RWPE2 (cell line): ENCODE results near the gene CES3.

ENCODE experiments used
- ATAC-seq: fragments of 200-7000 bp; cut with Tn5 transposase; 3 replicates; pipeline ENCODE4 v1.9.1; 2021; ENCODE audit warnings: low read depth
- DNase-seq: peaks from one replicate; pipeline ENCODE4 v3.0.0-alpha.2; 2020; ENCODE audit warnings: low spot score
- H3K27ac ChIP-seq: fragments of 450-650 bp; 2 replicates; pipeline ENCODE4 v1.5.1; 2017; ENCODE audit warnings: mild to moderate bottlenecking; ENCODE audit not compliant: poor library complexity, severe bottlenecking
- H3K27me3 ChIP-seq: fragments of 250-450 bp; sonication (Bioruptor Pico); 2 replicates; pipeline ENCODE4 v1.5.1; 2021; ENCODE audit warnings: mild to moderate bottlenecking, moderate library complexity; ENCODE audit not compliant: insufficient read depth, poor library complexity, severe bottlenecking
- H3K36me3 ChIP-seq: fragments of 250-450 bp; sonication (Bioruptor Pico); 2 replicates; pipeline ENCODE4 v1.5.1; 2020; ENCODE audit warnings: low read depth, mild to moderate bottlenecking, moderate library complexity
- H3K4me1 ChIP-seq: fragments of 250-450 bp; sonication (Bioruptor Pico); 2 replicates; pipeline ENCODE4 v1.5.1; 2021; ENCODE audit warnings: mild to moderate bottlenecking, moderate library complexity; ENCODE audit not compliant: insufficient read depth, poor library complexity, severe bottlenecking
- H3K4me3 ChIP-seq: fragments of 250-450 bp; sonication (Bioruptor Pico); 2 replicates; pipeline ENCODE4 v1.5.1; 2021; ENCODE audit warnings: mild to moderate bottlenecking, moderate library complexity; ENCODE audit not compliant: severe bottlenecking
- H3K9me3 ChIP-seq: fragments of 250-450 bp; sonication (Bioruptor Pico); 2 replicates; pipeline ENCODE4 v1.5.1; 2021; ENCODE audit warnings: mild to moderate bottlenecking, moderate library complexity; ENCODE audit not compliant: severe bottlenecking
- TF ChIP-seq, protein P1 (sequence below): fragments of 450-650 bp; IDR thresholded peaks from one replicate; pipeline ENCODE4 v1.5.1; 2017; ENCODE audit warnings: mild to moderate bottlenecking, moderate library complexity; ENCODE audit not compliant: poor library complexity, severe bottlenecking

Gene CES3

DNA sequence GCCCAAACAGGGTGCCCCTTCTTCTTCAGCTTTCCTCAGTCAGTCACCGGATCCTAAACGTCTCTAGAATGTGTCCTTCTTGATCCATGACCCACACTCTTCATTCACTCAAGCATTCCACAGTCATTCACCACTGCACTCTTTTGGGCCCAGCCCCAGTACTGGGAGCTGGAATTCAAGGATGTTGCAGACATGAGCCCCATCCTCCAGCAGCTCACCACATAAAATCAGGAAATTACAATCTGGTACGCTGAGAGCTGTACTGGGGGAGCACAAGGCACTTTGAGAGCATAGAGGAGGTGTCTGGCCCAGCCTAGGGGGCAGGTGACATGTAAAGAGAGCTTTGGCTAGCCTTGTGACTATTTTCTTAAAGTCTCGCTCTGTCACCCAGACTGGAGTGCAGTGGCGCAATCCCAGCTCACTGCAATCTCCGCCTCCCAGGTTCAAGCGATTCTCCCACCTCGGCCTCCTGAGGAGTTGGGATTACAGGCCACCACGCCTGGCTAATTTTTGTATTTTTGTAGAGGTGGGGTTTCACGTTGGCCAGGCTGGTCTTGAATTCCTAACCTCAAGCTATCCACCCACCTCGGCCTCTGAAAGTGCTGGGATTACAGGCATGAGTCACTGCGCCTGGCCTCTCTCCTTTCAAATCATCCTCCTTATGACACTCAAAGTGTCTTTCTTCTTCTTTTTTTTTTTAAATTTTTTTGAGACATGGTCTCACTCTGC lies 46.0 kb downstream of the CES3 start:
- Histone ChIP-seq H3K27me3 (no peaks in the 10 kb centered on the region), H3K4me1 (no peaks in the 10 kb centered on the region), H3K27ac (no peak overlapping the region), H3K4me3 (no peak overlapping the region), H3K36me3 (no peaks in the 10 kb centered on the region), H3K9me3 (no peaks in the 10 kb centered on the region)
- DNase-seq (no peak), ATAC-seq (peak; percentile 30; the same call in 1 of the 3 replicates)
- TF ChIP-seq, protein P1, sequence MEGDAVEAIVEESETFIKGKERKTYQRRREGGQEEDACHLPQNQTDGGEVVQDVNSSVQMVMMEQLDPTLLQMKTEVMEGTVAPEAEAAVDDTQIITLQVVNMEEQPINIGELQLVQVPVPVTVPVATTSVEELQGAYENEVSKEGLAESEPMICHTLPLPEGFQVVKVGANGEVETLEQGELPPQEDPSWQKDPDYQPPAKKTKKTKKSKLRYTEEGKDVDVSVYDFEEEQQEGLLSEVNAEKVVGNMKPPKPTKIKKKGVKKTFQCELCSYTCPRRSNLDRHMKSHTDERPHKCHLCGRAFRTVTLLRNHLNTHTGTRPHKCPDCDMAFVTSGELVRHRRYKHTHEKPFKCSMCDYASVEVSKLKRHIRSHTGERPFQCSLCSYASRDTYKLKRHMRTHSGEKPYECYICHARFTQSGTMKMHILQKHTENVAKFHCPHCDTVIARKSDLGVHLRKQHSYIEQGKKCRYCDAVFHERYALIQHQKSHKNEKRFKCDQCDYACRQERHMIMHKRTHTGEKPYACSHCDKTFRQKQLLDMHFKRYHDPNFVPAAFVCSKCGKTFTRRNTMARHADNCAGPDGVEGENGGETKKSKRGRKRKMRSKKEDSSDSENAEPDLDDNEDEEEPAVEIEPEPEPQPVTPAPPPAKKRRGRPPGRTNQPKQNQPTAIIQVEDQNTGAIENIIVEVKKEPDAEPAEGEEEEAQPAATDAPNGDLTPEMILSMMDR = no peak

- Histone ChIP-seq H3K36me3 (no peaks in the 10 kb centered on the region), H3K4me1 (no peaks in the 10 kb centered on the region), H3K4me3 (no peak overlapping the region), H3K27me3 (no peaks in the 10 kb centered on the region), H3K9me3 (no peaks in the 10 kb centered on the region), H3K27ac (no peak overlapping the region)
- TF ChIP-seq, protein P1 = no peak
- ATAC-seq (no peak), DNase-seq (no peak)
Measured at GRCh38 chr16:67009158-67009557, 48.1 kb downstream of the CES3 start.

- TF ChIP-seq, protein P1 = no peak
- H3K27ac ChIP-seq = no peak overlapping the region
- H3K36me3 ChIP-seq = no peaks in the 10 kb centered on the region
- H3K9me3 ChIP-seq = no peaks in the 10 kb centered on the region
- H3K4me3 ChIP-seq = no peak overlapping the region
- no peaks in the 10 kb centered on the region for H3K27me3 ChIP-seq
- no peaks in the 10 kb centered on the region for H3K4me1 ChIP-seq
- DNase-seq (no peak), ATAC-seq (no peak)
Measured at GRCh38 chr16:67011274-67011673, 50.2 kb downstream of the CES3 start.

DNA sequence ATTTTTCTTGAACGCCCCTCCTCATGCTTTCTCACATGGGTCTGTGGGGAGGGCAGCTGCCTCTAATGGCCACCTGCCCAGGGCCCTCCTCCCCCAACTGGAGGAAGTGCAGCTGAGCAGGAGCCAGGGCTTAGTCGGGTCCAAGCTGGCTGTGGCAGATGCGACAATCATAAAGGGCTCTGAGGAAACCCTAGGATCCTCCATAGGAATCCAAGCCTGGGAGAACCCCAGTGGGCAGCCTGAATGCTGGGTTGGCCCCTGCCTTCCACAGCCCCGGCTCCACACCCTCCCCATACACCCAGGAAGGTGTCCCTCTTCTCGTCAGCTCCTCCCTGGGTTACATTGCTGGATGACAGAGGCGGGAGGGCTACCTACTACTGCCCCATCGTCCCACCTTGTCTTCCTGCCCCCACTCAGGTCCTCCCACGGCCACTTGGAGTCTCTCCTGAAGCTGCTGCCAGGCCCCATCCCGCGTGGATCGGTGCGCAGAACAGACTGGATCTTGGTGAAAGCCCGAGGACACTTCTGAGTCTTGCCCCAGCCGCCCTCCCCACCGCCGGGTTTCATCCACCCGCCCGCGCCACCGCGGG lies 52.3 kb downstream of the CES3 start:
- Histone ChIP-seq H3K36me3 (no peaks in the 10 kb centered on the region), H3K4me3 (peak overlapping the region; percentile 34), H3K27ac (no peak overlapping the region), H3K27me3 (no peaks in the 10 kb centered on the region), H3K4me1 (no peaks in the 10 kb centered on the region), H3K9me3 (no peaks in the 10 kb centered on the region)
- ATAC-seq (no peak), DNase-seq (no peak)
- TF ChIP-seq, protein P1 = no peak
